Measurements from ENCODE around the gene ZNF716. TPM values are rescaled to one million over a fixed set of nuclear protein-coding genes. Genes with fewer than 3 reads are reported as not detected.

The ZNF716 gene
- polyA plus RNA-seq, 1 of the 3 experiments (the other 2 are of a cell fraction), result not detected

DNA sequence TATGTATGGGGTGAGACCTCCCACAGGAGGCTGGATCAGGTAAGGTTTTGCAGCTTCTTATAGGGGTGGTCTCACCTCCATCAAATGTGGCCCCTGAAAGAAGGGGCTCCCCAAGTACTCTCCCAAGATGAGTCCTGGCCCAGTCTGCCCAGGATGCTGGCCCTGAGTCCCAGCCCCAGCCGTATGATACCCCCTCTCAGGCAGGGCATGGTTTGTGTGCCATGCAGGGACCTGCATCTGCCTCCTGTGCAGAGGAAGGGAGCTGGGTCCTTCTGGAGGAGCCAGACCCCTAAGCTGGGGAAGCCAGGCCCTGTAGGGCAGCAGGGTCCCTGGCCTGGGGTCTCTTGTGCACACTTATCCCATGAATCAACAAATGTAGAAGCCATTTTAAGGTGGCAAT, 35.1 kb upstream of the ZNF716 start:
- no peak for DNase-seq
- 0% methylated on average over 1 of the region's 1 CpG for WGBS (ENCODE audit: low lambda C conversion rate)
- Histone ChIP-seq H3K4me3 (ENCODE audit: low read depth in 2 of 2, low read length in 1 of 2) (no peak overlapping the region), H2AFZ (ENCODE audit: low read depth) (no peak overlapping the region), H3K9ac (no peak overlapping the region), H3K27me3 (ENCODE audit: insufficient read depth) (no peaks in the 10 kb centered on the region), H3K9me3 (no peaks in the 10 kb centered on the region; the same call in 1 of the 2 replicates), H3K9me2 (no peaks in the 10 kb centered on the region), H3K4me1 (ENCODE audit: control insufficient read depth in 1 of 2, insufficient read depth in 2 of 2, low read depth in 1 of 2, low read length in 1 of 2) (no peaks in the 10 kb centered on the region), H3K4me2 (no peak overlapping the region), H3K36me3 (replicated peaks in 1 of 2; ENCODE audit: control insufficient read depth in 1 of 2, insufficient read depth in 2 of 2, low read length in 1 of 2) (no peaks in the 10 kb centered on the region), H3K27ac (ENCODE audit: low read depth in 2 of 2, low read length in 1 of 2) (no peak overlapping the region), H4K20me1 (ENCODE audit: insufficient read depth) (no peaks in the 10 kb centered on the region), H3K79me2 (ENCODE audit: insufficient read depth) (no peaks in the 10 kb centered on the region), H3F3A (replicated peaks; ENCODE audit: insufficient read depth) (no peaks in the 10 kb centered on the region)
- TF ChIP-seq RCOR1 (IDR thresholded peaks at IDR 0.05; ENCODE audit: low read length), result no peak
- no peak for TF ChIP-seq GATA2 (CRISPR knock-in tag; IDR thresholded peaks at IDR 0.05)
- TF ChIP-seq, protein P1, sequence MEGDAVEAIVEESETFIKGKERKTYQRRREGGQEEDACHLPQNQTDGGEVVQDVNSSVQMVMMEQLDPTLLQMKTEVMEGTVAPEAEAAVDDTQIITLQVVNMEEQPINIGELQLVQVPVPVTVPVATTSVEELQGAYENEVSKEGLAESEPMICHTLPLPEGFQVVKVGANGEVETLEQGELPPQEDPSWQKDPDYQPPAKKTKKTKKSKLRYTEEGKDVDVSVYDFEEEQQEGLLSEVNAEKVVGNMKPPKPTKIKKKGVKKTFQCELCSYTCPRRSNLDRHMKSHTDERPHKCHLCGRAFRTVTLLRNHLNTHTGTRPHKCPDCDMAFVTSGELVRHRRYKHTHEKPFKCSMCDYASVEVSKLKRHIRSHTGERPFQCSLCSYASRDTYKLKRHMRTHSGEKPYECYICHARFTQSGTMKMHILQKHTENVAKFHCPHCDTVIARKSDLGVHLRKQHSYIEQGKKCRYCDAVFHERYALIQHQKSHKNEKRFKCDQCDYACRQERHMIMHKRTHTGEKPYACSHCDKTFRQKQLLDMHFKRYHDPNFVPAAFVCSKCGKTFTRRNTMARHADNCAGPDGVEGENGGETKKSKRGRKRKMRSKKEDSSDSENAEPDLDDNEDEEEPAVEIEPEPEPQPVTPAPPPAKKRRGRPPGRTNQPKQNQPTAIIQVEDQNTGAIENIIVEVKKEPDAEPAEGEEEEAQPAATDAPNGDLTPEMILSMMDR (IDR thresholded peaks at IDR 0.05), result no peak
- no peak for TF ChIP-seq NFIC (IDR thresholded peaks at IDR 0.05; ENCODE audit: borderline replicate concordance)
- no peak for TF ChIP-seq SMC3 (IDR thresholded peaks at IDR 0.05; ENCODE audit: low read depth, low read length)
- TF ChIP-seq EZH2phosphoT487 (IDR thresholded peaks at IDR 0.05; ENCODE audit: borderline replicate concordance, low read depth), result no peak
- TF ChIP-seq RFX5 (IDR thresholded peaks at IDR 0.05; ENCODE audit: low read length), result no peak
- TF ChIP-seq FOXM1 (IDR thresholded peaks at IDR 0.05; ENCODE audit: low read depth), result no peak
- TF ChIP-seq NRF1 (IDR thresholded peaks at IDR 0.05; ENCODE audit: low read depth, low read length), result no peak
- TF ChIP-seq, protein P2, sequence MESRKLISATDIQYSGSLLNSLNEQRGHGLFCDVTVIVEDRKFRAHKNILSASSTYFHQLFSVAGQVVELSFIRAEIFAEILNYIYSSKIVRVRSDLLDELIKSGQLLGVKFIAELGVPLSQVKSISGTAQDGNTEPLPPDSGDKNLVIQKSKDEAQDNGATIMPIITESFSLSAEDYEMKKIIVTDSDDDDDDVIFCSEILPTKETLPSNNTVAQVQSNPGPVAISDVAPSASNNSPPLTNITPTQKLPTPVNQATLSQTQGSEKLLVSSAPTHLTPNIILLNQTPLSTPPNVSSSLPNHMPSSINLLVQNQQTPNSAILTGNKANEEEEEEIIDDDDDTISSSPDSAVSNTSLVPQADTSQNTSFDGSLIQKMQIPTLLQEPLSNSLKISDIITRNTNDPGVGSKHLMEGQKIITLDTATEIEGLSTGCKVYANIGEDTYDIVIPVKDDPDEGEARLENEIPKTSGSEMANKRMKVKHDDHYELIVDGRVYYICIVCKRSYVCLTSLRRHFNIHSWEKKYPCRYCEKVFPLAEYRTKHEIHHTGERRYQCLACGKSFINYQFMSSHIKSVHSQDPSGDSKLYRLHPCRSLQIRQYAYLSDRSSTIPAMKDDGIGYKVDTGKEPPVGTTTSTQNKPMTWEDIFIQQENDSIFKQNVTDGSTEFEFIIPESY (IDR thresholded peaks at IDR 0.05; ENCODE audit: borderline replicate concordance, low read depth), result no peak
- TF ChIP-seq JUND (IDR thresholded peaks at IDR 0.05), result no peak
- TF ChIP-seq MXI1 (IDR thresholded peaks at IDR 0.05; ENCODE audit: low read depth, low read length), result no peak
- TF ChIP-seq ELF1 (IDR thresholded peaks at IDR 0.05), result no peak
- TF ChIP-seq, protein P3, sequence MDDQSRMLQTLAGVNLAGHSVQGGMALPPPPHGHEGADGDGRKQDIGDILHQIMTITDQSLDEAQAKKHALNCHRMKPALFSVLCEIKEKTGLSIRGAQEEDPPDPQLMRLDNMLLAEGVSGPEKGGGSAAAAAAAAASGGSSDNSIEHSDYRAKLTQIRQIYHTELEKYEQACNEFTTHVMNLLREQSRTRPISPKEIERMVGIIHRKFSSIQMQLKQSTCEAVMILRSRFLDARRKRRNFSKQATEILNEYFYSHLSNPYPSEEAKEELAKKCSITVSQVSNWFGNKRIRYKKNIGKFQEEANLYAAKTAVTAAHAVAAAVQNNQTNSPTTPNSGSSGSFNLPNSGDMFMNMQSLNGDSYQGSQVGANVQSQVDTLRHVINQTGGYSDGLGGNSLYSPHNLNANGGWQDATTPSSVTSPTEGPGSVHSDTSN (IDR thresholded peaks at IDR 0.05), result no peak
- POLR2A ChIA-PET, result no interaction called here
- CTCF ChIA-PET, result no interaction called here

DNA sequence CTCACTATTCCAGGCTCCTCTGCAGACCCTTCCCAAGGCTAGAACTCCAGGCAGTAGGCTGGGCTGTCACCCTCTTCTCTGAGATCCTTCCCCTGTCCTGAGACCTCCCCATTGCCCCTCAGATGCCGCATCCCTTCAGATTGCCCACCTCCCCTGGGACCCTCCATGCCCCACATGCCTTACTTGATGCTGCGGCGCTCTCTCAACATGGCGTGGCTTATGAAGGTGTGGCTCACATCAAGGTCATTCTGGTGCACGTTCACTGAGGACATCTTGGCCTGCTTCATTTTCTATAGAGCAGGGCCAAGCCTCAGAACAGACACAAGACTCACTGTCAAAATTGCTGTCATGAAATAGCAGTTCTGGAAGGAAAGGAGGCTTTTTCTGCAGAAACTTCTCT, 34.7 kb upstream of the ZNF716 start:
- no peak overlapping the region for H3K4me2 ChIP-seq
- no peaks in the 10 kb centered on the region for H3K4me1 ChIP-seq (ENCODE audit: control insufficient read depth in 1 of 2, insufficient read depth in 2 of 2, low read depth in 1 of 2, low read length in 1 of 2)
- 11% methylated on average over 5 of the region's 5 CpGs for WGBS (ENCODE audit: low lambda C conversion rate)
- no peaks in the 10 kb centered on the region; the same call in 1 of the 2 replicates for H3K9me3 ChIP-seq
- DNase-seq, result no peak
- no peaks in the 10 kb centered on the region for H3K79me2 ChIP-seq (ENCODE audit: insufficient read depth)
- H3K4me3 ChIP-seq (ENCODE audit: low read depth in 2 of 2, low read length in 1 of 2), result no peak overlapping the region
- H3K27me3 ChIP-seq (ENCODE audit: insufficient read depth), result no peaks in the 10 kb centered on the region
- CTCF ChIA-PET, result no interaction called here
- H3K36me3 ChIP-seq (replicated peaks in 1 of 2; ENCODE audit: control insufficient read depth in 1 of 2, insufficient read depth in 2 of 2, low read length in 1 of 2), result no peaks in the 10 kb centered on the region
- no peaks in the 10 kb centered on the region for H3K9me2 ChIP-seq
- no peak overlapping the region for H2AFZ ChIP-seq (ENCODE audit: low read depth)
- H4K20me1 ChIP-seq (ENCODE audit: insufficient read depth), result no peaks in the 10 kb centered on the region
- POLR2A ChIA-PET, result no interaction called here
- H3K27ac ChIP-seq (ENCODE audit: low read depth in 2 of 2, low read length in 1 of 2), result no peak overlapping the region
- no peaks in the 10 kb centered on the region for H3F3A ChIP-seq (replicated peaks; ENCODE audit: insufficient read depth)
- H3K9ac ChIP-seq, result no peak overlapping the region
- TF ChIP-seq FOSL2 (IDR thresholded peaks at IDR 0.05; ENCODE audit: borderline replicate concordance, low read depth) (no peak), TEAD4 (IDR thresholded peaks at IDR 0.05; ENCODE audit: borderline replicate concordance, insufficient read depth) (no peak), CHD2 (IDR thresholded peaks at IDR 0.05; ENCODE audit: low read length, partially characterized antibody) (no peak), RFX5 (IDR thresholded peaks at IDR 0.05; ENCODE audit: low read length) (no peak), GABPA (IDR thresholded peaks at IDR 0.05; ENCODE audit: low read depth) (no peak), EP300 (IDR thresholded peaks at IDR 0.05; ENCODE audit: borderline replicate concordance in 1 of 2, low read depth in 1 of 2, low read length in 1 of 2) (no peak), MEF2A (IDR thresholded peaks at IDR 0.05; ENCODE audit: borderline replicate concordance, low read depth) (no peak)
- TF ChIP-seq, protein P4, sequence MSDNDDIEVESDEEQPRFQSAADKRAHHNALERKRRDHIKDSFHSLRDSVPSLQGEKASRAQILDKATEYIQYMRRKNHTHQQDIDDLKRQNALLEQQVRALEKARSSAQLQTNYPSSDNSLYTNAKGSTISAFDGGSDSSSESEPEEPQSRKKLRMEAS (IDR thresholded peaks at IDR 0.05; ENCODE audit: low read depth), result no peak
- TF ChIP-seq, protein P5, sequence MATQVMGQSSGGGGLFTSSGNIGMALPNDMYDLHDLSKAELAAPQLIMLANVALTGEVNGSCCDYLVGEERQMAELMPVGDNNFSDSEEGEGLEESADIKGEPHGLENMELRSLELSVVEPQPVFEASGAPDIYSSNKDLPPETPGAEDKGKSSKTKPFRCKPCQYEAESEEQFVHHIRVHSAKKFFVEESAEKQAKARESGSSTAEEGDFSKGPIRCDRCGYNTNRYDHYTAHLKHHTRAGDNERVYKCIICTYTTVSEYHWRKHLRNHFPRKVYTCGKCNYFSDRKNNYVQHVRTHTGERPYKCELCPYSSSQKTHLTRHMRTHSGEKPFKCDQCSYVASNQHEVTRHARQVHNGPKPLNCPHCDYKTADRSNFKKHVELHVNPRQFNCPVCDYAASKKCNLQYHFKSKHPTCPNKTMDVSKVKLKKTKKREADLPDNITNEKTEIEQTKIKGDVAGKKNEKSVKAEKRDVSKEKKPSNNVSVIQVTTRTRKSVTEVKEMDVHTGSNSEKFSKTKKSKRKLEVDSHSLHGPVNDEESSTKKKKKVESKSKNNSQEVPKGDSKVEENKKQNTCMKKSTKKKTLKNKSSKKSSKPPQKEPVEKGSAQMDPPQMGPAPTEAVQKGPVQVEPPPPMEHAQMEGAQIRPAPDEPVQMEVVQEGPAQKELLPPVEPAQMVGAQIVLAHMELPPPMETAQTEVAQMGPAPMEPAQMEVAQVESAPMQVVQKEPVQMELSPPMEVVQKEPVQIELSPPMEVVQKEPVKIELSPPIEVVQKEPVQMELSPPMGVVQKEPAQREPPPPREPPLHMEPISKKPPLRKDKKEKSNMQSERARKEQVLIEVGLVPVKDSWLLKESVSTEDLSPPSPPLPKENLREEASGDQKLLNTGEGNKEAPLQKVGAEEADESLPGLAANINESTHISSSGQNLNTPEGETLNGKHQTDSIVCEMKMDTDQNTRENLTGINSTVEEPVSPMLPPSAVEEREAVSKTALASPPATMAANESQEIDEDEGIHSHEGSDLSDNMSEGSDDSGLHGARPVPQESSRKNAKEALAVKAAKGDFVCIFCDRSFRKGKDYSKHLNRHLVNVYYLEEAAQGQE (IDR thresholded peaks at IDR 0.05; ENCODE audit: low read depth, low read length), result no peak

Measured in SK-N-SH (cell line).